Measurements from ENCODE around the gene PCBD2.

- no peak for TF ChIP-seq RFX5 (IDR thresholded peaks at IDR 0.05; ENCODE audit: borderline replicate concordance, low read depth, low read length)
- no peak for TF ChIP-seq POLR2A (IDR thresholded peaks at IDR 0.05; ENCODE audit: control extremely low read depth in 1 of 2, low read depth in 2 of 2, low read length in 2 of 2)
- no peak for TF ChIP-seq SIN3A (conservative IDR thresholded peaks at IDR 0.05 in 1 of 2, IDR thresholded peaks at IDR 0.05 in 1 of 2; ENCODE audit: low read depth in 1 of 2, low read length in 2 of 2)
Observed at GRCh38 chr5:134957920-134958608, 53.1 kb downstream of the PCBD2 start.
